HT1080 (cell line): ENCODE data around the gene TTLL6. TPM values are rescaled to one million over a fixed set of nuclear protein-coding genes. Genes with fewer than 3 reads are reported as not detected.
"Not testable (repeated sequence)": the region's sequence is repeated elsewhere in the genome, so short reads cannot be mapped to it uniquely, and the experiment has no call there.

Experiments
- DNase-seq: peaks from one replicate; pipeline ENCODE4 v3.0.0-alpha.2; 2015; ENCODE audit warnings: low read depth
- polyA plus RNA-seq, 2 experiments: library from polyadenylated mRNA; depleted of rRNA; stranded (reverse); fragments of >200 nt; gene quantifications; 2 replicates each; pipeline ENCODE4 v1.2.3, GENCODE V29; 2015
- total RNA-seq: library from RNA; depleted of rRNA; stranded (reverse); fragments of >200 nt; shearing (Covaris generic); gene quantifications from 2 replicates; pipeline ENCODE4 v1.2.3, GENCODE V29; 2014; rRNA removed

TTLL6 gene
- total RNA-seq: 0.21 and 1.0 TPM in 2 replicates
- 0.02 and 0.03 TPM in 2 replicates for polyA plus RNA-seq (2015; cell fraction: cytosol; rRNA removed)
- polyA plus RNA-seq (2015; cell fraction: nucleus; rRNA removed): 0.22 and 0.24 TPM in 2 replicates

GRCh38 chr17:48816774-48817590 is at the start of gene TTLL6:
Gene TTLL6 (minus strand): TSS chr17:48817229. CDS start chr17:48817072, 157 bp downstream.
- DNase-seq: peak; percentile 53

- no peak for DNase-seq
Observed at GRCh38 chr17:48860456-48860855, 43.4 kb upstream of the TTLL6 start.

- no peak for DNase-seq
Observed at GRCh38 chr17:48860034-48860433, 43.0 kb upstream of the TTLL6 start.

- no peak for DNase-seq
Observed at GRCh38 chr17:48856122-48856821, 39.2 kb upstream of the TTLL6 start.

- DNase-seq: no peak
Observed at GRCh38 chr17:48854774-48855476, 37.9 kb upstream of the TTLL6 start.

GRCh38 chr17:48850792-48851323 is 33.8 kb upstream of the TTLL6 start:
- no peak for DNase-seq

- no peak for DNase-seq
Observed at GRCh38 chr17:48843187-48843900, 26.3 kb upstream of the TTLL6 start.

GRCh38 chr17:48842746-48843145 is 25.7 kb upstream of the TTLL6 start:
- DNase-seq: no peak

- DNase-seq: peak; percentile 43
Observed at GRCh38 chr17:48841395-48841831, 24.4 kb upstream of the TTLL6 start.

- no peak for DNase-seq
Observed at GRCh38 chr17:48840441-48840840, 23.4 kb upstream of the TTLL6 start.

- DNase-seq: not testable (repeated sequence)
Observed at GRCh38 chr17:48837458-48837857, 20.4 kb upstream of the TTLL6 start.

- DNase-seq: no peak
Observed at GRCh38 chr17:48835971-48836370, 18.9 kb upstream of the TTLL6 start.

- DNase-seq: no peak
Observed at GRCh38 chr17:48834973-48835372, 17.9 kb upstream of the TTLL6 start.

- no peak for DNase-seq
Observed at GRCh38 chr17:48831549-48831883, 14.5 kb upstream of the TTLL6 start.

GRCh38 chr17:48830840-48831548 is 14.0 kb upstream of the TTLL6 start, which contains the start of gene CALCOCO2:
Gene CALCOCO2 (plus strand): TSS chr17:48831035. CDS start chr17:48841708, 10,673 bp downstream.
- peak; percentile 91 for DNase-seq

- peak; percentile 78 for DNase-seq
Observed at GRCh38 chr17:48825446-48826381, 8.7 kb upstream of the TTLL6 start.

- not testable (repeated sequence) for DNase-seq
Observed at GRCh38 chr17:48820936-48821335, 3.9 kb upstream of the TTLL6 start.

GRCh38 chr17:48819466-48819865 is 2.4 kb upstream of the TTLL6 start:
- DNase-seq: peak; percentile 50

- no peak for DNase-seq
Observed at GRCh38 chr17:48818361-48818841, 1.4 kb upstream of the TTLL6 start.
